ENCODE results near the gene TNFRSF4. TPM values are rescaled to one million over a fixed set of nuclear protein-coding genes. Genes with fewer than 3 reads are reported as not detected.
A peak's percentile ranks its signal among the peaks of the same experiment; 100 is the strongest.

The TNFRSF4 gene
- total and polyA plus RNA-seq, 8 donors = 0.55 to 4.5 (median 2.9) TPM; not detected in 4

DNA sequence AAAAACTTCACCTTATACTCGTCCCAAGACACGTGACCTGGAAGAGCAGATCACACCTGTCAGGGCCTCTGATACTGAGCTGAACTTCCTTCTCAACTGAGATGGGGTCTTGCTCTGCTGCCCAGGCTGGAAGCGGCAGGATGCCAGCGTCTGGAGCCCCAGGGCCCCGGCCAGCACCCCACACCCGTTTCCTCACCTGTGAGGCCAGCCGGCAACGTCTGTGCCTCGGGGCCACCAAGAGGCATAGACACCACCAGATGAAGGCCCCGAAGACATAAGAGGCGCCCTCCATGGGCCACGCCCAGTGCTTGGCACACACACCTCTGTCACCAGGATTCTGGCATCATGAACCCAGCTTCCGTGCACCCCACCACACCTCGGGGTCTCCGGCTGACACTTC lies 9.4 kb upstream of the TNFRSF4 start:
- Histone ChIP-seq H3K4me3 (no peak overlapping the region), H3K4me1 (peaks cover 0 to 52% (median 28%) of the 10 kb centered on the region in 4 donors), H3K9me3 (no peaks in the 10 kb centered on the region), H3K27me3 (no peaks in the 10 kb centered on the region), H3K36me3 (peaks cover 54 to 100% (median 100%) of the 10 kb centered on the region in 4 donors), H3K27ac (no peak overlapping the region)
- TF ChIP-seq, protein P1, sequence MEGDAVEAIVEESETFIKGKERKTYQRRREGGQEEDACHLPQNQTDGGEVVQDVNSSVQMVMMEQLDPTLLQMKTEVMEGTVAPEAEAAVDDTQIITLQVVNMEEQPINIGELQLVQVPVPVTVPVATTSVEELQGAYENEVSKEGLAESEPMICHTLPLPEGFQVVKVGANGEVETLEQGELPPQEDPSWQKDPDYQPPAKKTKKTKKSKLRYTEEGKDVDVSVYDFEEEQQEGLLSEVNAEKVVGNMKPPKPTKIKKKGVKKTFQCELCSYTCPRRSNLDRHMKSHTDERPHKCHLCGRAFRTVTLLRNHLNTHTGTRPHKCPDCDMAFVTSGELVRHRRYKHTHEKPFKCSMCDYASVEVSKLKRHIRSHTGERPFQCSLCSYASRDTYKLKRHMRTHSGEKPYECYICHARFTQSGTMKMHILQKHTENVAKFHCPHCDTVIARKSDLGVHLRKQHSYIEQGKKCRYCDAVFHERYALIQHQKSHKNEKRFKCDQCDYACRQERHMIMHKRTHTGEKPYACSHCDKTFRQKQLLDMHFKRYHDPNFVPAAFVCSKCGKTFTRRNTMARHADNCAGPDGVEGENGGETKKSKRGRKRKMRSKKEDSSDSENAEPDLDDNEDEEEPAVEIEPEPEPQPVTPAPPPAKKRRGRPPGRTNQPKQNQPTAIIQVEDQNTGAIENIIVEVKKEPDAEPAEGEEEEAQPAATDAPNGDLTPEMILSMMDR (IDR thresholded peaks at IDR 0.05) = no peak
- no peak for TF ChIP-seq POLR2AphosphoS5 (IDR thresholded peaks at IDR 0.05)
- TF ChIP-seq EP300 (IDR thresholded peaks at IDR 0.05) = no peak
- TF ChIP-seq POLR2A (IDR thresholded peaks at IDR 0.05) = no peak
- intact Hi-C loops (cut with DNase I; ENCODE audit: low total_unique reads) = loop anchor here (10.0 kb wide), 1 partner anchor 49 kb away; the partner anchor contains the start of gene TTLL10
- DNase-seq = no peak
- 94 to 98% (median 96%) methylated on average over 9 to 15 of the region's 15 CpGs for WGBS, 5 donors

DNA sequence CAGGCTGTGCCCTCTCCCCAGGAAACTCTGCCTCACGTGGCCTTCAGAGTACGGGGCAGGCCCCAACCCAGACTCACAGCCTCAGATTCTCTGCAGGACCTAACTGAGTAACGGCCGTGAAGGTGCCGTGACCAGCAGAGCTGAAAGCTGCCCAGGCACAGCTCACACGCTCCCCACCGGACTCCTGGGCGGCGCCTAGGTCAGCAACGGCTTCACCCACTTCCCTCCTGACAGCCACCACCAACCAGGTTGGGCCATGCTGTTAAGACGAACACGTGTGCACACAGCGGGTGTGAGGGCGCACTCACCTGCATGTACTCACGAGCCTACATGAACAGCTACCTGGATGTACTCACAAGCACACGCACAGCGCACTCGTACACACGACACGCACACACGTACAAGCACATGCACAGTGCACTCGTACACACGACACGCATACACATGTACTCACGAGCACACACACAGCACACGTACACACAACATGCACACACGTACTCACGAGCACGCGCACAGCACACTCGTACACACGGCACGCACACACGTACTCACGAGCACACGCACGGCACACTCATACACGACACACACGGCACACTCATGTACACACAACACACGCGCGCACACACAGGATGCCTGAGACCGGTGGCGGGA lies 8.7 kb upstream of the TNFRSF4 start:
- H3K27me3 ChIP-seq = no peaks in the 10 kb centered on the region
- no peak overlapping the region for H3K4me3 ChIP-seq
- no peaks in the 10 kb centered on the region for H3K9me3 ChIP-seq
- intact Hi-C loops (cut with DNase I; ENCODE audit: low total_unique reads) = loop anchor here (10.0 kb wide), 1 partner anchor 48 kb away; the partner anchor contains the start of gene TTLL10
- peaks cover 0 to 45% (median 25%) of the 10 kb centered on the region in 4 donors for H3K4me1 ChIP-seq
- peaks cover 54 to 100% (median 100%) of the 10 kb centered on the region in 4 donors for H3K36me3 ChIP-seq
- WGBS, 5 donors = 90 to 94% (median 92%) methylated on average over 39 to 44 of the region's 44 CpGs
- TF ChIP-seq POLR2AphosphoS5 (IDR thresholded peaks at IDR 0.05) (no peak), EP300 (IDR thresholded peaks at IDR 0.05) (no peak)
- TF ChIP-seq, protein P1 (IDR thresholded peaks at IDR 0.05) = no peak
- peak overlapping the region in 1 of 5 donors; percentile 18 for H3K27ac ChIP-seq
- DNase-seq = no peak

DNA sequence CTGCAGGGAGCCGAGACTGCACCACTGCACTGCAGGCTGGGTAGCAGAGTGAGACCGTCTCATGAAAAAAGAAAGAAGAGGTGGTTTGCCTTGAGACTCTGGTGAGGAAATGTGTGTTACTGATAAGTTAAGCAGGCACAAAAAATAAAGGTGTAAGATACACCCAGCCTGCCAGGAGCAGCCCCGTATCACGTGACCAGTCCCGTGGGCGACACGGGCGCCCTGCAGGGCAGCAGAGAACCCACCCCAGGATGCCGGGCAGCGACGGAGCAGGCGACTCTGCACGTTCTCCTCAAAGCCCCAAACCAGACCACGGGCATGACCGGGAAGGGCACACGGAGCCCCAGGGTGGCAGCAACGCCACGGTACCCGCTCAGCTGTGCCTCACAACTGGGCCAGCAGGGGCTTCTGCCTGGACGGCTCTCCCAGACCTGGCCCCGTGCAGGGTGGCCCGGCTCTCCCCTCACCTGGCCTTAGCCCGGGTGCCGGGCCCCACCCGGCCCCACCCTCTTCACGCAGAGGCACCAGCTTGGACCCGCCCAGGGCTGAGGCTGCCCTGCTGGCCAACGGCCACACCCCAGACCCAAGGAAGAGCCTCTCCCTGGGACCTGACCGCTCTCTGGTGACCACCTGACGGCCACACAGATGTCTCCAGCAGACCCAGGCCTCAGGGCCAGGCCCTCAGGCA lies 8.1 kb upstream of the TNFRSF4 start:
- no peak overlapping the region for H3K4me3 ChIP-seq
- peaks cover 0 to 39% (median 24%) of the 10 kb centered on the region in 4 donors for H3K4me1 ChIP-seq
- DNase-seq = peak in 1 of 2 donors; percentile 66
- TF ChIP-seq, protein P1 (IDR thresholded peaks at IDR 0.05) = no peak
- no peak for TF ChIP-seq POLR2A (IDR thresholded peaks at IDR 0.05)
- no peak for TF ChIP-seq POLR2AphosphoS5 (IDR thresholded peaks at IDR 0.05)
- TF ChIP-seq EP300 (IDR thresholded peaks at IDR 0.05) = no peak
- H3K27ac ChIP-seq = peak overlapping the region in 1 of 5 donors; percentile 18
- peaks cover 52 to 100% (median 100%) of the 10 kb centered on the region in 4 donors for H3K36me3 ChIP-seq
- no peaks in the 10 kb centered on the region for H3K27me3 ChIP-seq
- intact Hi-C loops (cut with DNase I; ENCODE audit: low total_unique reads) = loop anchor here (10.0 kb wide), 1 partner anchor 47 kb away; the partner anchor contains the start of gene TTLL10
- no peaks in the 10 kb centered on the region for H3K9me3 ChIP-seq
- WGBS, 5 donors = 37 to 74% (median 57%) methylated on average over 27 to 30 of the region's 30 CpGs

DNA sequence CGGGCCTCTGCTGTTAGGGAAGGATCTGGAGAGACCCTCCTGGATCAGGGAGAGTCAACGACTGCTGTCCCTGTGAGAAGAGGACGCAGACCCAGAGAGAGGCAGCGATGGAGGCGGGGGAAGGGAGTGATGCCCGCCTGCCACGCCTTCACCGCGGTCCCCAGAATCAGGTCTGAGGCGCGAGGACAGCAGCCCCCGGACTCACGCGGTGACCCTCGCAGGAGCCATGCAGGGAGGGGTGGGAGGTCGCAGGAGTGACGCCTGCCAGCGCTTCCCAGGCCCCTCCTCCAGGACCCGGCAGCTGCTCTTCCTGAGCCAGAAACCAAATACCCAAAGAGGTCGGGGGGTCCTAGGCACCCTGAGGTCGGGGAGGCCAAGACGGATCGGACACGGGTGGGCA lies 6.2 kb upstream of the TNFRSF4 start:
- DNase-seq = no peak
- Histone ChIP-seq H3K27me3 (no peaks in the 10 kb centered on the region), H3K9me3 (no peaks in the 10 kb centered on the region), H3K4me3 (no peak overlapping the region), H3K4me1 (peaks cover 0 to 27% (median 17%) of the 10 kb centered on the region in 4 donors), H3K36me3 (peaks cover 49 to 100% (median 99%) of the 10 kb centered on the region in 4 donors), H3K27ac (no peak overlapping the region)
- 84 to 95% (median 93%) methylated on average over 20 to 24 of the region's 24 CpGs for WGBS, 5 donors
- TF ChIP-seq, protein P1 (IDR thresholded peaks at IDR 0.05) = no peak
- TF ChIP-seq POLR2A (IDR thresholded peaks at IDR 0.05) (no peak), POLR2AphosphoS5 (IDR thresholded peaks at IDR 0.05) (no peak), EP300 (IDR thresholded peaks at IDR 0.05) (no peak)
- intact Hi-C loops (cut with DNase I; ENCODE audit: low total_unique reads) = loop anchor here (10.0 kb wide), 1 partner anchor 45 kb away; the partner anchor contains the start of gene TTLL10
